Neural cell (in vitro differentiated cells): Measurements from ENCODE around the gene FBXO2. TPM values are rescaled to one million over a fixed set of nuclear protein-coding genes. Genes with fewer than 3 reads are reported as not detected.

Source experiments
- H2AFZ ChIP-seq: fragments of 200-600, 300-800 bp; sonication (generic), shearing (Covaris generic); 2 replicates; pipeline ENCODE4 v1.6.0; 2014; ENCODE audit warnings: low read depth, mild to moderate bottlenecking, antibody characterized with exemption, low read length, moderate library complexity
- H3F3A ChIP-seq: fragments of 200-600 bp; shearing (Covaris generic); 2 replicates; pipeline ENCODE4 v1.6.1; 2016; ENCODE audit warnings: mild to moderate bottlenecking, moderate library complexity, mixed read lengths, antibody characterized with exemption, low read length; ENCODE audit not compliant: insufficient read depth, poor library complexity, severe bottlenecking
- H3K27ac ChIP-seq: fragments of 200-600, 300-800 bp; sonication (generic), shearing (Covaris generic); 2 replicates; pipeline ENCODE4 v1.5.1; 2014; ENCODE audit warnings: mild to moderate bottlenecking, low read length, moderate library complexity
- H3K27me3 ChIP-seq: fragments of 300-800, 200-600 bp; sonication (generic), shearing (Covaris generic); 2 replicates; pipeline ENCODE4 v1.6.0; 2014; ENCODE audit warnings: mild to moderate bottlenecking, low read depth, low read length, moderate library complexity; ENCODE audit not compliant: insufficient read depth
- H3K36me3 ChIP-seq: fragments of 300-800, 200-600 bp; sonication (generic), shearing (Covaris generic); 2 replicates; pipeline ENCODE4 v1.5.1; 2014; ENCODE audit warnings: mild to moderate bottlenecking, antibody characterized with exemption, low read length, moderate library complexity; ENCODE audit not compliant: insufficient read depth
- H3K4me2 ChIP-seq: fragments of 300-800, 200-600 bp; sonication (generic), shearing (Covaris generic); 2 replicates; pipeline ENCODE4 v1.6.0; 2014; ENCODE audit warnings: mild to moderate bottlenecking, low read length
- H3K4me3 ChIP-seq: fragments of 300-800, 200-600 bp; sonication (generic), shearing (Covaris generic); 2 replicates; pipeline ENCODE4 v1.5.1; 2014; ENCODE audit warnings: mild to moderate bottlenecking, low read length, moderate library complexity
- H3K79me2 ChIP-seq: fragments of 200-600 bp; shearing (Covaris generic); replicated peaks from 2 replicates; pipeline ENCODE4 v1.6.0; 2014; ENCODE audit warnings: mild to moderate bottlenecking, low read length, moderate library complexity; ENCODE audit not compliant: insufficient read depth
- H3K9ac ChIP-seq: fragments of 300-800, 200-600 bp; sonication (generic), shearing (Covaris generic); 2 replicates; pipeline ENCODE4 v1.6.1; 2016; ENCODE audit warnings: mild to moderate bottlenecking, low read length, mixed read lengths
- H3K9me2 ChIP-seq: fragments of 200-600 bp; shearing (Covaris generic); 2 replicates; pipeline ENCODE4 v1.6.1; 2016; ENCODE audit warnings: mild to moderate bottlenecking, low read length, mixed read lengths; ENCODE audit not compliant: insufficient read depth
- H3K9me3 ChIP-seq: fragments of 200-600, 300-800 bp; sonication (generic), shearing (Covaris generic); 2 replicates; pipeline ENCODE4 v1.6.1; 2016; ENCODE audit warnings: mild to moderate bottlenecking, mixed run types, low read length, moderate library complexity, mixed read lengths
- H4K20me1 ChIP-seq: fragments of 200-600 bp; shearing (Covaris generic); 2 replicates; pipeline ENCODE4 v1.6.1; 2016; ENCODE audit warnings: mild to moderate bottlenecking, mixed run types; ENCODE audit not compliant: insufficient read depth
- EP300 ChIP-seq: fragments of 450-650 bp; conservative IDR thresholded peaks from 2 replicates; pipeline ENCODE4 v1.6.1; 2014; ENCODE audit warnings: antibody characterized with exemption, mild to moderate bottlenecking, moderate library complexity; ENCODE audit not compliant: poor library complexity, severe bottlenecking
- EZH2 ChIP-seq: fragments of 200-600, 300-800 bp; shearing (Covaris generic), sonication (generic); IDR thresholded peaks from 2 replicates; pipeline ENCODE4 v1.6.1; 2014; ENCODE audit warnings: antibody characterized with exemption, low read length, borderline replicate concordance, mild to moderate bottlenecking; ENCODE audit not compliant: insufficient read depth, poor library complexity, severe bottlenecking
- MXI1 ChIP-seq: fragments of 450-650 bp; conservative IDR thresholded peaks from 2 replicates; pipeline ENCODE4 v1.6.1; 2014; ENCODE audit warnings: antibody characterized with exemption, mild to moderate bottlenecking; ENCODE audit not compliant: poor library complexity, severe bottlenecking
- POLR2AphosphoS5 ChIP-seq: IDR thresholded peaks from 2 replicates; pipeline ENCODE4 v1.6.1; 2012
- RAD21 ChIP-seq: fragments of 450-650 bp; conservative IDR thresholded peaks from 2 replicates; pipeline ENCODE4 v1.6.1; 2014; ENCODE audit warnings: antibody characterized with exemption, mild to moderate bottlenecking, moderate library complexity
- SMC3 ChIP-seq: fragments of 450-650 bp; conservative IDR thresholded peaks from 2 replicates; pipeline ENCODE4 v1.6.1; 2014; ENCODE audit warnings: antibody characterized with exemption, mild to moderate bottlenecking, moderate library complexity; ENCODE audit not compliant: poor library complexity
- TAF1 ChIP-seq: IDR thresholded peaks from 2 replicates; pipeline ENCODE4 v1.6.1; 2012; ENCODE audit warnings: low read depth
- polyA plus RNA-seq: library from polyadenylated mRNA; depleted of rRNA; stranded (reverse); fragments of >200 nt; gene quantifications from 2 replicates; pipeline ENCODE4 v1.2.3, GENCODE V29; 2014
- TF ChIP-seq, protein P1 (sequence below): fragments of 450-650 bp; IDR thresholded peaks from 2 replicates; pipeline ENCODE4 v1.5.1; 2014; ENCODE audit warnings: antibody characterized with exemption, mild to moderate bottlenecking, moderate library complexity; ENCODE audit not compliant: poor library complexity, severe bottlenecking
- TF ChIP-seq, protein P2 (sequence below): IDR thresholded peaks from 2 replicates; pipeline ENCODE4 v1.6.1; 2012; ENCODE audit warnings: borderline replicate concordance

The FBXO2 gene
- polyA plus RNA-seq, 1 donor from 2014 or later = 16.6 TPM

DNA sequence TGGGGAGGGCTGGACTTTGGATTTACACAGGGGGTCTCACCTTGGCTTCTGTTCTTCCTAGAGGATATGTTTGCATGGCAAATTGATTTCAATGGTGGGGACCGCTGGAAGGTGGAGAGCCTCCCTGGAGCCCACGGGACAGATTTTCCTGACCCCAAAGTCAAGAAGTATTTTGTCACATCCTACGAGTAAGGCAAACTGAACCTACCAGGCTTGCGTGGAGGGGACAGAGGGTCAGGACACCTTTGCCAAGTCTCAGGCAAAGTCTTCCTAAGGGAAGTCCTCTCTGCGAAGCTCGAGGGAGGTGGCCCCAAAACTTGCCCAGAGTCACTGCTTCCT lies 16.9 kb upstream of the FBXO2 start:
- H3K36me3 ChIP-seq = no peaks in the 10 kb centered on the region

DNA sequence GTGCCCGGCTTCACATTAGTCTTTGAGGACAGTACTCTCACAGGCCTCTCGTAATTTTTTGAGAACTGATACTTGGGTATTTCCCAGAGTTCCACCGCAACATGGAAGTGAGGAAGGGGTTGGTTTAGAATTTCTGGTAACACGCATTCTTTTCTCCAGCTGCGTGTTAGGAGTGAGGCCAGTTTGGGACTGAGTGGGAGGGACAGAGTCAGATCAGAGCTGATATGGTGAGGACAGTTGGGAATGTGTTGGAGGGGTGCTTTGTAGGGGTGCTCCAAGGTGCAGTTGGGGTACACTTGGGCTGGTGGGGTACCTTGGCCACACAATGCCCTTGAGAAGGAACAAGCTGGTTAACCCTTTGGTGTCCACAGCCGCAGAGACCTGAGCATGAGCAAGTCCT lies 16.5 kb upstream of the FBXO2 start:
- H3F3A ChIP-seq = no peaks in the 10 kb centered on the region
- no peak overlapping the region for H3K9ac ChIP-seq
- H2AFZ ChIP-seq = no peak overlapping the region
- H3K4me2 ChIP-seq = no peak overlapping the region
- H3K9me3 ChIP-seq = no peaks in the 10 kb centered on the region
- H3K9me2 ChIP-seq = no peaks in the 10 kb centered on the region
- H3K36me3 ChIP-seq = no peaks in the 10 kb centered on the region
- H3K79me2 ChIP-seq = no peaks in the 10 kb centered on the region
- no peak for TF ChIP-seq POLR2AphosphoS5
- H3K27me3 ChIP-seq = no peaks in the 10 kb centered on the region
- no peaks in the 10 kb centered on the region for H4K20me1 ChIP-seq
- H3K4me3 ChIP-seq = no peak overlapping the region
- H3K27ac ChIP-seq = no peak overlapping the region

More for the DNA sequence above, 16.9 kb upstream of the FBXO2 start:
- Histone ChIP-seq H3K4me2 (no peak overlapping the region), H3K27ac (no peak overlapping the region), H3K9me3 (no peaks in the 10 kb centered on the region), H3K9me2 (no peaks in the 10 kb centered on the region), H3K27me3 (no peaks in the 10 kb centered on the region), H3K9ac (no peak overlapping the region), H3F3A (no peaks in the 10 kb centered on the region), H4K20me1 (no peaks in the 10 kb centered on the region), H2AFZ (no peak overlapping the region), H3K4me3 (no peak overlapping the region), H3K79me2 (no peaks in the 10 kb centered on the region)
- TF ChIP-seq TAF1 (no peak), RAD21 (no peak), EZH2 (no peak), EP300 (no peak), SMC3 (no peak), POLR2AphosphoS5 (no peak), MXI1 (no peak)
- TF ChIP-seq, protein P1, sequence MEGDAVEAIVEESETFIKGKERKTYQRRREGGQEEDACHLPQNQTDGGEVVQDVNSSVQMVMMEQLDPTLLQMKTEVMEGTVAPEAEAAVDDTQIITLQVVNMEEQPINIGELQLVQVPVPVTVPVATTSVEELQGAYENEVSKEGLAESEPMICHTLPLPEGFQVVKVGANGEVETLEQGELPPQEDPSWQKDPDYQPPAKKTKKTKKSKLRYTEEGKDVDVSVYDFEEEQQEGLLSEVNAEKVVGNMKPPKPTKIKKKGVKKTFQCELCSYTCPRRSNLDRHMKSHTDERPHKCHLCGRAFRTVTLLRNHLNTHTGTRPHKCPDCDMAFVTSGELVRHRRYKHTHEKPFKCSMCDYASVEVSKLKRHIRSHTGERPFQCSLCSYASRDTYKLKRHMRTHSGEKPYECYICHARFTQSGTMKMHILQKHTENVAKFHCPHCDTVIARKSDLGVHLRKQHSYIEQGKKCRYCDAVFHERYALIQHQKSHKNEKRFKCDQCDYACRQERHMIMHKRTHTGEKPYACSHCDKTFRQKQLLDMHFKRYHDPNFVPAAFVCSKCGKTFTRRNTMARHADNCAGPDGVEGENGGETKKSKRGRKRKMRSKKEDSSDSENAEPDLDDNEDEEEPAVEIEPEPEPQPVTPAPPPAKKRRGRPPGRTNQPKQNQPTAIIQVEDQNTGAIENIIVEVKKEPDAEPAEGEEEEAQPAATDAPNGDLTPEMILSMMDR = no peak
- TF ChIP-seq, protein P2, sequence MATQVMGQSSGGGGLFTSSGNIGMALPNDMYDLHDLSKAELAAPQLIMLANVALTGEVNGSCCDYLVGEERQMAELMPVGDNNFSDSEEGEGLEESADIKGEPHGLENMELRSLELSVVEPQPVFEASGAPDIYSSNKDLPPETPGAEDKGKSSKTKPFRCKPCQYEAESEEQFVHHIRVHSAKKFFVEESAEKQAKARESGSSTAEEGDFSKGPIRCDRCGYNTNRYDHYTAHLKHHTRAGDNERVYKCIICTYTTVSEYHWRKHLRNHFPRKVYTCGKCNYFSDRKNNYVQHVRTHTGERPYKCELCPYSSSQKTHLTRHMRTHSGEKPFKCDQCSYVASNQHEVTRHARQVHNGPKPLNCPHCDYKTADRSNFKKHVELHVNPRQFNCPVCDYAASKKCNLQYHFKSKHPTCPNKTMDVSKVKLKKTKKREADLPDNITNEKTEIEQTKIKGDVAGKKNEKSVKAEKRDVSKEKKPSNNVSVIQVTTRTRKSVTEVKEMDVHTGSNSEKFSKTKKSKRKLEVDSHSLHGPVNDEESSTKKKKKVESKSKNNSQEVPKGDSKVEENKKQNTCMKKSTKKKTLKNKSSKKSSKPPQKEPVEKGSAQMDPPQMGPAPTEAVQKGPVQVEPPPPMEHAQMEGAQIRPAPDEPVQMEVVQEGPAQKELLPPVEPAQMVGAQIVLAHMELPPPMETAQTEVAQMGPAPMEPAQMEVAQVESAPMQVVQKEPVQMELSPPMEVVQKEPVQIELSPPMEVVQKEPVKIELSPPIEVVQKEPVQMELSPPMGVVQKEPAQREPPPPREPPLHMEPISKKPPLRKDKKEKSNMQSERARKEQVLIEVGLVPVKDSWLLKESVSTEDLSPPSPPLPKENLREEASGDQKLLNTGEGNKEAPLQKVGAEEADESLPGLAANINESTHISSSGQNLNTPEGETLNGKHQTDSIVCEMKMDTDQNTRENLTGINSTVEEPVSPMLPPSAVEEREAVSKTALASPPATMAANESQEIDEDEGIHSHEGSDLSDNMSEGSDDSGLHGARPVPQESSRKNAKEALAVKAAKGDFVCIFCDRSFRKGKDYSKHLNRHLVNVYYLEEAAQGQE = no peak

DNA sequence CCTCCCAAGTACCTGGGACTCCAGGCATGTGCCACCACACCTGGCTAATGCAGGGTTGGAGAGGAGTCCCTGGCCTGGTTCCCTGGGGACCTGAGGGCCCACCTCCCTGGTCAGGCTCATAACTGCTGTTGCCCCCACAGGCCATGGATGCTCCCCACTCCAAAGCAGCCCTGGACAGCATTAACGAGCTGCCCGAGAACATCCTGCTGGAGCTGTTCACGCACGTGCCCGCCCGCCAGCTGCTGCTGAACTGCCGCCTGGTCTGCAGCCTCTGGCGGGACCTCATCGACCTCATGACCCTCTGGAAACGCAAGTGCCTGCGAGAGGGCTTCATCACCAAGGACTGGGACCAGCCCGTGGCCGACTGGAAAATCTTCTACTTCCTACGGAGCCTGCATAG lies 14.3 kb upstream of the FBXO2 start:
- no peak overlapping the region for H3K27ac ChIP-seq
- H4K20me1 ChIP-seq = no peaks in the 10 kb centered on the region
- H3K27me3 ChIP-seq = no peaks in the 10 kb centered on the region
- H3K9me2 ChIP-seq = no peaks in the 10 kb centered on the region
- H3K4me2 ChIP-seq = no peak overlapping the region
- H2AFZ ChIP-seq = no peak overlapping the region
- H3F3A ChIP-seq = no peaks in the 10 kb centered on the region
- no peak overlapping the region for H3K4me3 ChIP-seq
- H3K36me3 ChIP-seq = no peaks in the 10 kb centered on the region
- no peak overlapping the region for H3K9ac ChIP-seq
- no peak for TF ChIP-seq TAF1
- no peak for TF ChIP-seq SMC3
- TF ChIP-seq MXI1 = no peak
- no peak for TF ChIP-seq EP300
- TF ChIP-seq, protein P1 = no peak
- TF ChIP-seq EZH2 = no peak
- TF ChIP-seq POLR2AphosphoS5 = no peak
- no peak for TF ChIP-seq RAD21
- H3K9me3 ChIP-seq = no peaks in the 10 kb centered on the region
- no peaks in the 10 kb centered on the region for H3K79me2 ChIP-seq
